ENCODE results near the gene PGLYRP3.

PGLYRP3 gene

GRCh38 chr1:153251988-153252387, 60.8 kb downstream of the PGLYRP3 start:
- H3K36me3 Mint-ChIP-seq (ENCODE audit: low read depth), result no peaks in the 10 kb centered on the region
- no peak overlapping the region for H3K4me3 Mint-ChIP-seq
- TF ChIP-seq, protein P1, sequence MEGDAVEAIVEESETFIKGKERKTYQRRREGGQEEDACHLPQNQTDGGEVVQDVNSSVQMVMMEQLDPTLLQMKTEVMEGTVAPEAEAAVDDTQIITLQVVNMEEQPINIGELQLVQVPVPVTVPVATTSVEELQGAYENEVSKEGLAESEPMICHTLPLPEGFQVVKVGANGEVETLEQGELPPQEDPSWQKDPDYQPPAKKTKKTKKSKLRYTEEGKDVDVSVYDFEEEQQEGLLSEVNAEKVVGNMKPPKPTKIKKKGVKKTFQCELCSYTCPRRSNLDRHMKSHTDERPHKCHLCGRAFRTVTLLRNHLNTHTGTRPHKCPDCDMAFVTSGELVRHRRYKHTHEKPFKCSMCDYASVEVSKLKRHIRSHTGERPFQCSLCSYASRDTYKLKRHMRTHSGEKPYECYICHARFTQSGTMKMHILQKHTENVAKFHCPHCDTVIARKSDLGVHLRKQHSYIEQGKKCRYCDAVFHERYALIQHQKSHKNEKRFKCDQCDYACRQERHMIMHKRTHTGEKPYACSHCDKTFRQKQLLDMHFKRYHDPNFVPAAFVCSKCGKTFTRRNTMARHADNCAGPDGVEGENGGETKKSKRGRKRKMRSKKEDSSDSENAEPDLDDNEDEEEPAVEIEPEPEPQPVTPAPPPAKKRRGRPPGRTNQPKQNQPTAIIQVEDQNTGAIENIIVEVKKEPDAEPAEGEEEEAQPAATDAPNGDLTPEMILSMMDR (IDR thresholded peaks at IDR 0.05), result no peak
- peaks cover 19% of the 10 kb centered on the region for H3K27me3 Mint-ChIP-seq (ENCODE audit: low read depth, poor library complexity)
- H3K27ac Mint-ChIP-seq, result no peak overlapping the region
- H3K9me3 Mint-ChIP-seq, result peaks cover 13% of the 10 kb centered on the region
- no peak for DNase-seq
- H3K4me1 Mint-ChIP-seq, result no peaks in the 10 kb centered on the region

DNA sequence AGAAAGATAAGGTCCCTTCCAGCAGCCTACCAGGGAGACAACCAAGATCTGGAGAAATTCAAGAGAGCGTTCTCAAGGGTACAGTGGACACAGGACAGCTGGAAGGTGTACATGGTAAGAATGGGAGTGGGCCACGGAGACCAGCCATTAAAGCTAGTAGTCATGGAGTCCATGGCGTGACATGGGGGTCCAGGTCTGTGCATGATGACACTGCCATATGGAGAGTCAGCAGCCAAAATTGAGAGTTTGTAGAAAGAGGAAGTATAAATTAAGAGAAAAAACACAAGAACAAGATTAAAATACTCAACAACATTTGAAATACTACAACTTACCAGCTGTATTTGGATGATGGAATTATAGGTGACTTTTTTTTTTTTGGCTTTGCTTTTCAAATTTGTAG, 61.2 kb downstream of the PGLYRP3 start:
- no peak for DNase-seq
- Mint-ChIP-seq H3K36me3 (ENCODE audit: low read depth) (no peaks in the 10 kb centered on the region), H3K27ac (no peak overlapping the region), H3K27me3 (ENCODE audit: low read depth, poor library complexity) (peaks cover 22% of the 10 kb centered on the region), H3K4me1 (no peaks in the 10 kb centered on the region), H3K9me3 (peaks cover 13% of the 10 kb centered on the region), H3K4me3 (no peak overlapping the region)
- TF ChIP-seq, protein P1 (IDR thresholded peaks at IDR 0.05), result no peak

DNA sequence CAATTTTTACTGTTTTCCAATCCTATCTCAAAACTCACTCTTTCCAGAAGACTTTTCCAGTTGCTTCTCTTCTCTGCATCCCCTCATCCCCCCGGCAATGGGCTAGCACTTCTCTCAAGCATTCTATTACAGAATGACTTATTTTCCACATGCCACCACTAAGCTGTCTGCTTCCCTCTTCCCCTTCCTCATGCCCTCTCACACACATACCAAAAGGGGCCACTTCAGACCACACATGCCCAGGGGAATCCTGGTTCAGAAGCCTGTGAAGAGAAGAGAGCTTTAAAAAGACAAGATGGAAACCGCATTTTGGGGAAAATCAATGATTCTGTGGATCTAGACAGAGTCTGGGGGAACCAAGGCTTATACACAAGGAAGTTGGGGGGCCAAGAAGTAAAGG, 61.7 kb downstream of the PGLYRP3 start:
- H3K27me3 Mint-ChIP-seq (ENCODE audit: low read depth, poor library complexity), result peaks cover 22% of the 10 kb centered on the region

GRCh38 chr1:153250166-153250565, 62.6 kb downstream of the PGLYRP3 start:
- H3K9me3 Mint-ChIP-seq, result peaks cover 17% of the 10 kb centered on the region
- H3K36me3 Mint-ChIP-seq (ENCODE audit: low read depth), result no peaks in the 10 kb centered on the region
- H3K4me1 Mint-ChIP-seq, result no peaks in the 10 kb centered on the region
- no peak overlapping the region for H3K27ac Mint-ChIP-seq
- TF ChIP-seq, protein P1 (IDR thresholded peaks at IDR 0.05), result no peak
- DNase-seq, result no peak
- no peak overlapping the region for H3K4me3 Mint-ChIP-seq
- H3K27me3 Mint-ChIP-seq (ENCODE audit: low read depth, poor library complexity), result peaks cover 25% of the 10 kb centered on the region

More for the DNA sequence above, 61.7 kb downstream of the PGLYRP3 start:
- no peak overlapping the region for H3K4me3 Mint-ChIP-seq
- H3K4me1 Mint-ChIP-seq, result no peaks in the 10 kb centered on the region
- H3K36me3 Mint-ChIP-seq (ENCODE audit: low read depth), result no peaks in the 10 kb centered on the region
- H3K9me3 Mint-ChIP-seq, result peaks cover 13% of the 10 kb centered on the region
- no peak overlapping the region for H3K27ac Mint-ChIP-seq
- DNase-seq, result no peak
- TF ChIP-seq, protein P1 (IDR thresholded peaks at IDR 0.05), result no peak

GRCh38 chr1:153248176-153248879, 64.4 kb downstream of the PGLYRP3 start:
- H3K27ac Mint-ChIP-seq, result no peak overlapping the region
- H3K27me3 Mint-ChIP-seq (ENCODE audit: low read depth, poor library complexity), result peaks cover 18% of the 10 kb centered on the region
- H3K4me1 Mint-ChIP-seq, result no peaks in the 10 kb centered on the region
- DNase-seq, result no peak
- H3K9me3 Mint-ChIP-seq, result peaks cover 26% of the 10 kb centered on the region
- H3K36me3 Mint-ChIP-seq (ENCODE audit: low read depth), result no peaks in the 10 kb centered on the region
- TF ChIP-seq, protein P1 (IDR thresholded peaks at IDR 0.05), result no peak
- H3K4me3 Mint-ChIP-seq, result no peak overlapping the region
